NOMO-1 (cell line): Measurements from ENCODE around the gene MLPH.
"Not testable (repeated sequence)": the region's sequence is repeated elsewhere in the genome, so short reads cannot be mapped to it uniquely, and the experiment has no call there.

Experiments used
- DNase-seq, 2 experiments: peaks; one replicate each; lab custom pipeline; 2025; ENCODE audit not compliant: unreplicated experiment in 2 of 2; lab: John Stamatoyannopoulos, UW

Gene MLPH

DNA sequence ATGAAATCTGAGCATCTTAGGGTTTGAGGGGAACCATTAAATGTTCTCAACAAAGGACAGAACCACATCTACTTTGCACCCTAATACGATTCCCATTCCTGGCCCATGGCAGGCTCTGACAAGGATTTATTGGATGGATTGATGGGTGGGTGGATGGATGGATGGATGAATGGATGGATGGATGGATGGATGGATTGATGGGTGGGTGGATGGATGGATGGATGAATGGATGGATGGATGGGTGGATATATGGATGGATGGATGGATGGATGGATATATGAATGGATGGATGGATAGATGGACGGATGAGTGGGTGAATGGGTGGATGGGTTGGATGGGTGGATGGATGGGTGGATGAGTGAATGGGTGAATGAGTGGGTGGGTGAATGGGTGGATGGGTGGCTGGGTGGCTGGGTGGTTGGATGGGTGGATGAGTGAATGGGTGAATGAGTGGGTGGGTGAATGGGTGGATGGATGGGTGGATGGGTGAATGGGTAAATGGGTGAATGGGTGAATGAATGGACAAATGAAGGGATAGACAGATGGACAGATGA, 29.6 kb upstream of the MLPH start:
- no peak for DNase-seq

DNA sequence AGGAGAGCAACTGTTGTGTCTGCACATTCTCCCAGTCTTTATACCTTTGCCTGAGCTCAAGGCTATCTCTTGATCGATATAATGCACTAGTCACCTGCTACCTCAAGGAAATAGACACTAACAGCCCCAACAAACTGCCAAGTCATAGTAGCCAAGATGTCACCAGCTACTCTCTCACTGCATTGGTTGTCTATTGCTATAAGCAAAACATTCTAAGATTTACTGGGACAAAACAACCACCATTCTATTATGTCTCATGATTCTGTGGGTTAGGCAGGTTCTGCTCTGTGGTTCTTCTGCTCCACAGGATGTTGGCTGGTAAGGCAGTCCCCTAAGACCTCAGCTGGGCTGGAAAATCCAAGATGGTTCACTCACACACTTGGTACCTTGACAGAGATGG, 28.5 kb upstream of the MLPH start:
- no peak for DNase-seq

DNA sequence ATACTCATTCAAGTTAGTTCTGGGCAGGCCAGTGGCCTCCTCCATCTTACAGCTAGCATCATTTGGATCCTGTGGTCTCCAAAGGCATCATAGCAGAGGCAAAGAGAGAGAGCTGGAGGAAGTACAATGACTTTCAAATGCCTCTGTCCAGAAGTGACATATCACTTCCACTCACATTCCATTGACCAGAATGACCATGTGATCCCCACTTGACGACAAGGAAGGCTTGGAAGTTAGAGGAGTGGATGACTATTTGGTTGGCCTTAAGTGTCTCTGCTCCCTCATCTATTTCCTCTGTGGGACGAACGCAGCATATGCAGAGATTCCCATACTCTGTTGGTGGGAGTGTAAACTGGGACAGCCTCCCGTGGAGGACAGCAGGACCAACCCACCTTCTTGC, 27.8 kb upstream of the MLPH start:
- DNase-seq, result no peak

DNA sequence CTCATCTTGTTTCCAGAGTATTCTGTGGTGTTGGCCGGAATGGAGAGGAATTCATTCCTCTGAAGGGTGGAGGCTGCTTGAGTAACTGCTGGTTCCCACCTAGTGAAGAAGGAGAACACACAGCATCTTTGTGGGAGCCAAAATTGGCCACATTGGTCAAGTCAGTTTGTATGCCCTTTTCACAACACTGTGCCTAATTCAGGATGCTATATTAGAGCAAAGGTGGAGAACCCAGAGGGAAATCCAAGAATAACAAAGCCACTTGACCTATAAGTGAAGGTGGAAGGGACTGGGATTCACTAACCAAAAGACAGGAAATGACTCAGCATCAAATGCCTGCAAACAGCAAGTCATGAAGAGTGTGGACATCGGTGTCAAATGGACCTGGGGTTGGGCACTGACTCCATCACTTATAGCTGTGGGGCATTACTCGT, 27.3 kb upstream of the MLPH start:
- DNase-seq, result no peak

DNA sequence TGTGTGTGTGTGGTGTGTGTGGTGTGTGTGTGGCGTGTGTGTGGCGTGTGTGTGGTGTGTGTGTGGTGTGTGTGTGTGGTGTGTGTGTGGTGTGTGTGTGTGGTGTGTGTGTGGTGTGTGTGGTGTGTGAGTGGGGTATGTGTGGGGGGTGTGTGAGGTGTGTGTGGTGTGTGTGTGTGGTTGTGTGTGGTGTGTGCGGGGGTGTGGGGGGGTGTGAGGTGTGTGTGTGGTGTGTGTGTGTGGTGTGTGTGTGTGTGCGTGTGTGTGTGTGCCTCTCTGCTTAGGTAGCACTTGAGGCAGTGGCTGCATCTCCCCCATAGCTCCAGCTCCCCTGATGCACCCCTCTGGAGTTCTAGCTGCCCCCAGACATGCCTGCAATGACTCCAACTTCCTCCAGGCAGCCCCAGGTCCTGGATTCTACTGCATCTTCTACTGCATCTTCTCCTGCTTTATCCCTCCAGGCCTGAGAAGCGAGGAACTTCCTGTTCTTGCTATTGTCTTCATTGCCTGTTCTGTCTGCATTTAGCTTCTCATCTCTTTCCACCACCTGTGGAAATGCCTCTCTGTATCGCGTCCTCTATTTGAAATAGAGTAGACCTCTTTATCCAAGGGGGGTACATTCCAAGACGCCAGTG, 22.2 kb upstream of the MLPH start:
- no peak for DNase-seq

DNA sequence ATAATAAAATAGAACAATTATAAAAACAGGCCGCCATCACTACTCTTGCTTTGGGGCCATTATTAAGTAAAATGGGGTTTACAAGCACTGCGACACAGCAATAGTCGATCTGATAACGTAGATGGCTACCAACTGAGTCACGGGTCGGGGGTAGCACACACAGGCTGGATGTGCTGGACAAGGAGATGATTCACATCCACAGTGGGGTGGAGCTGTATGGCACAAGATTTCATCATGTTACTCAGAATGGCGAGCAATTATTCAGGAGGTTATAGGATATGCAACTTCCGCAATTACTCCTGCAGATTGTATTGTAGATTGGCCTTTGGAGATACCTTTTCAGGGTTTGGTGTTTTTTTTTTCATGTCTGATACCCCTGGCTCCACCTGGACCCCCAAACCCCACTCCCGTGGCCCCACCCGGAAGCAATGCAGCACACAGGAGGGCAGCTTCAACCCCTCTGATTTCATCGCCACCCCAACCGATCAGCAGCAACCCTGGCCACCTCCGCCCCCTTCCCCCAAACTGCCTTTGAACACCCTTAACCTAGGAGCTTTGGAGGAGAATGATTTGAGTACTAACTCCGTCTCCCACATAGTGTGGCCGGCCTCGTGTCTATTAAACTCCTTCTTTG, 21.4 kb upstream of the MLPH start:
- DNase-seq, result peak; percentile 46 to 57

DNA sequence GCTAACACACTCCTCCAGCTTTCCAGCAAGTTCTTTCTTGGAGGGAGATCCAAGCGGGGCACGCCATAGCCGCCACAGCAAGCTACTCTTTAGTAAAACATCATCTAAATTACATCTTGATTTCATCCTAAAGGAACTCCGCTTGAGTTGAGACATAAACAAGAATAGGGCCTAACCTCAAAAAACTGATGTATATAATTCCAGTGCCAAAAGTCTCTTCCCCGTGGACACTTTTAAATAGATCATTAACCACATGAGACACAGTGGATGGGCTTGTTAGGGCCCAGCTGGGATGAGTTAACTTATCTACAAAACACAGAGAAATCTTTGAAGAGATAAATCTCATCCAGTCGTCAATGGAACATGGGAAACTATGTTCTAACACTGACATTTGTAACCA, 20.8 kb upstream of the MLPH start:
- no peak for DNase-seq

DNA sequence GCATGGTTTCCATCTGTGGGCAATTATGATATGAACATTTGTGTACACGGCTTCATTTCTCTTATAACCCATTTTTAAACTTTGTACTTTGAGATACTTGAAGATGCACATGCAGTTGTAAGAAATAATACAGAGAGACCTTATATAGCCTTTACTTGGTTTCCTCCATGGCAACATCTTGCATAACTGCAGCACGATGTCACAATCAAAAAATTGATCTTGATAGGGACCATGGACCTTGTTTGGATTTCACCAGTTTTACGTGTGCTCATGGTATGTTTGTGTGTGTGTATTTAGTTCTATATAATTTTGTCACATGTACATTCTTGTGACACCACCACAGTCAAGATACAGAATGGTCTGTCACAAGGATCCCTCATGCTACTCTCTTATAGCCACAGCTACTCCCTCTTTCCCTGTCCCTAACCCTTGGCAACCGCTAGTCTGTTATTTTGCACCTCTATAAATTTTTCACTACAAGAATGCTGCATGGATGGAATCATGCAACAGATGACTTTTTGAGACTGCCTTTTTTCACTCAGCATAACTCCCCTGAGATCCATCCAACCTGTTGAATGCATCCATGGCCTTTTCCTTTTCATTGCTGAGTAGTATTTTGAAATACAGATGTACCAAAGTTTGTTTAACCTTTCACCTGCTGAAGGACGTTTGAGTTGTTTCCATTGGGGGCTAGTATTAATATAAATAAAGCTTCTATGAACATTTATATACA, 19.4 kb upstream of the MLPH start:
- no peak for DNase-seq

DNA sequence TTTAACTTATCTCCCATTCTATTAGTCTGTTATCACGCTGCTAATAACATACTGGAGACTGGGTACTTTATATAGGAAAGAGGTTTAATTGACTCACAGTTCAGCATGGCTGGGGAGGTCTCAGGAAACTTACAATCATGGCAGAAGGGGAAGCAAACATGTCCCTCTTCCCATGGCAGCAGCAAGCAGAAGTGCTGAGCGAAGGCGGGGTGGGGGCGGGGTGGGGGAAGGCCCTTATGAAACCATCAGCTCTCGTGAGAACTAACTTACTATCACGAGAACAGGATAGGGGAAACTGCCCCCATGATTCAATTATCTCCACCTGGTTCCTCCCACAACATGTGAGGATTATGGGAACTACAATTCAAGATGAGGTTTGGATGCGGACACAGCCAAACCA, 17.6 kb upstream of the MLPH start:
- DNase-seq, result not testable (repeated sequence)

DNA sequence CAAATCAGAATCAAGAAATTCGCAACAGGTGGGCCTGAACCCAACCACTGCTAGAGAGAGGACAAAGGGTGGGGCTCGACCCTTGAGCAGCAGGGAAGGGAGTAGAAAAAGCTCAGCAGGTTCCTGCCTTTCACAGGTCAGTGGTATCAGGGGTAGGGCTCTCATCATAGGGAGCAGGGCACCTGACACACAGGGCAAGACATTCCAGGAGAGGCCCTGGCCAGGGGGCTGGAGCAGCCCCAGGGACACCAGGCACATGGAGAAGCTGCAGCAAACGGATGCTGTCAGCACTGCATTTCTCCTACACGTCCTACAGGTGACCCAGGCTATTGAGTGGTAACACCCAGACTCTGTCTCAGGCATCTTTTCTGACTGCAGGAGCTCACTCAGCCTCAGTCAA, 17.2 kb upstream of the MLPH start:
- no peak for DNase-seq

DNA sequence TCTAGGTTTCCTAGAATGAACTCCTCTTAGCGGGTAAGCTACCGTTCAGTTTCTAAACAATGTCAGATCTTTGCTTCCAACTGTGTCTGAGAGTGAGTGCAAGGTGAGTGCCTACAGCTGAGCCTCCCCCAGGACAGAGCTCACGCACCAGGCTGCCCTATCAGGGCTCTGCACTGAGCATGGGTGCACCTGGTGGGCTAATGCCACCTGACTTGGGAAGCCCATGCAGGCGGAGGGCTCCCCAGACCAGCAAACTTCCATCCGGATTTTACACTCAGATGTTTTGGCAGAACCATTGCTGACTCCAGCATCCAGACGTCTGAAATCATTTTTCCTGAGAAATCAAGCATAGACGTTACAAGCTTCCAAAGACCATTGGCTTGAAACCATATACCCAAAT, 16.1 kb upstream of the MLPH start:
- no peak for DNase-seq

DNA sequence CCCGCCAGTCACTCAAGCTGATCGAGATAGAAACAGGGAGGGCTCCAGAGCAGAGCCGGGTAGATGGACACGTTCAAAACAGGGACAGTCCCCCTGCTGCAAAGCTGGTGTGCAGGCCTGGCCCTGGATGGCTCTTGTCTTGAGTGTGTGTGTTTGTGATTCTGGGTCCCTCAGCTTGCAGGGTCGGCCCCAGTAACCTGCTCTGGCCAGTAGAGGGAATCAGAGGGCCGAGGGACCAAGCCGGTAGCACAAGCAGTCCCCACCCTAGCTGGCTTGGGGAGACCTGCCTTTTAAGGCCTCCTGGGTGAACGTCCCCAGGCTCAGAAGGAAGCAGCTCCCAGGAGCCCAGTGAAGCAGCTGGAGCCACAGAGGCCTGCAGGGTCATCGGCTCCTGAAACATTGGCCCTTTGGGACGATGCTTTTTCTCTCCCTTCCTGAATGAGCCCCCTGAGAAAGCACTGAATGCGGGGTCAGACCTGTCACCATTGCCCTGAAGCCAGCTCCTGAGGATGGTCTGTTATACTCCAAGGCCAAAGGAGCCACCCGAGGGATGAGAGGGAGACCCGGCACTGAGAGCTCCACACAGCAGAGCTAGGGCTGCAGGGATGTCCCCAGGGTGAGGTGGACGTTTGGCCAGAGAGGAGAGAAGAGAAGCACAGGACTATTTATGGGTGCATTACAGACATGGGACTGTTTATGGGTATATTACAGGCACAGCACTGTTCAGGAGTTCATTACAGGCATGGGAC, 15.4 kb upstream of the MLPH start:
- peak in 1 of 2 experiments; percentile 29 for DNase-seq

DNA sequence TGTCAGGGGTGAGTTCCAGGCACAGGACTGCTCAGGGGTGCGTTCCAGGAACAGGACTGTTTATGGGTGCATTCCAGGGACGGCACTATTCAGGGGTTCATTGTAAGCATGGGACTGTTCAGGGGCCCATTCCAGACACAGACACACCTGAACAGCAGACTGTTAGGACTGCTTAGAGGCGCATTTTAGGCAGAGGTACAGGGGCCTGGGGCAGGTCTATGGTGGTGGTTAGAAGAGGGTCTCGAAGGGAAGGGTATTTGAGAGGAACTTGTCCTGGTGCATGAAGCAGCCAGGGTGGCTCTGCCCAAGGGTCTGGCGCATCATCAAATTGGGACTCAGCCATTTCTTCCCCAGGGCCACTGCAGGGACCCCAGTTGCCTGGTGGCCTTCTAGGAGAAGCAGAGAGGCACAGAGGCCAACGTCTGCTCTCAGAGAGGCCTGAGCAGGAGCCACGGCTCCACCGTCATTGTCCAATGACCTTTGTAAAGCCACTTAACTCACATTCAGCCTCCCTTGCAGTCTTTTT, 14.8 kb upstream of the MLPH start:
- no peak for DNase-seq

DNA sequence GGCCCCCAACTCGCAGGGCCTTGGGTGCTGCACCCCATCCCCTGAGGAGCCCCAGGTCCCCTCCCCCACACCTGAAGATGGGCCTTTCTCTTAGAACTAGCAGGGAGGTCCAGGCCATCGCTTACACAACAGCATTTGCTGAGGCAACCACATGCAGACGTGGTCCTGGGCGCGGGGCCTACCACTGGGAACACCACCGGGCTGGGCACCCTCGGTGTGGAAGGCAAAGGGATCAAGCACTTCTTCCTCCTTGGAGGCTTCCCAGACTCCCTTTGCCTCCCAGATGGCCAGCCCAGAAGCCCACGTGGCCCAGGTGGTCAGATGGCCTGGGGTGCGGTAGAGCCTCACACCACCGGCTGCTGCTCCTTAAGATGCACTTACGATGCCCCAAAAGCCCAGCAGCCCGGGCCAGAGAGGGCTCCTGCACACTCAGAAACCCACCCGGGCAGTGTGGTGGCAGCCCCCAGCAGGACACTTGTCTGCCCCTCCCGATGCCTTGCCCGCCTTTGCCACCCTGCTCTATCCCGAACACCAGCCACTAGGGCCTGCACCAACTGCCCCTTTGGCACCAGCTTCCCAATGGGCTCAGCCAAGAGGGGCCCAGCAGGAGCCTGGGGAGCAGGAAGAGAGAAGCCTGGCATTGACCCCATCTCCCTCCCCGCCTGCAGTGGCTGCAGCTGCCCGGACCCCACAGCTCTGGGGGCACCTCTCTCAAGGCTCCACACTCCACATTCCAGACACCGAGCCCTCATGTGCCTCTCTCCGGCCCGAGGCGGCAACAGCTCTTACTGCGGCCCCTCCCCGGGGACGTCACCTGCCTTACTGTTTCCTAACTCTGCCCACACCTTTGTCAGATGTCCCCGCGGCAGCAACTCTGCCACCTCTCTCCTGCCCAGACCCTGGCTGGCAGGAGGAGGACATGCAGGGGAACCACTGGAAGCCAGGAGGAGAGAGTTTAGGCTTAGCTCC, 13.9 kb upstream of the MLPH start:
- DNase-seq, result no peak

DNA sequence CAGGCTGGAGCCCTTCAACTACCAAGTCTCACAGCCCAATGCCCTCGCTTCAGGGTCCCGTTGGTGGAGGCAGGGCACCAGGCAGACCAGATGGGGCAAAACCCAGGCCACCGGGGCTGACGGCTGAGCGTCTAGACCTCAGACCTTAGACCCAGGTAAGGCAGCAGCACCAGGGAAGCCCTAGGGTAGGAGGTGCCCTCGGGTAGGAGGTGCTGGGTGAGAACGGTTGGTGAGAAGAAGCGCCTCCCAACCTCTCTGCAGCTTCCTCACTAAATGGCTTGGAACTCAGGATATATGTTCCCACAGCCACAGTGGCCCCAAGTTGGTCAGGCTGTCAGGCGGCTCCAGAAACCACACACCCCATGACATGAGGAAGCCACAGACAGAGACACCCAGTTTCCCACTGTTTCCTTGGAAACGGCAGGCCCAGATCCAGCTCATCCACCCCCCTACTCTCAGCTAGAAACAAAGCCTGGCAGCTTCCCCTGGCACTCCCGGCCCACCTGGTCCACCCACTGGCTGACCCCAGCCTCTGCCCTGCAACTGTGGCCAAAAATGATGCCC, 13.1 kb upstream of the MLPH start:
- peak in 1 of 2 experiments; percentile 5 for DNase-seq

DNA sequence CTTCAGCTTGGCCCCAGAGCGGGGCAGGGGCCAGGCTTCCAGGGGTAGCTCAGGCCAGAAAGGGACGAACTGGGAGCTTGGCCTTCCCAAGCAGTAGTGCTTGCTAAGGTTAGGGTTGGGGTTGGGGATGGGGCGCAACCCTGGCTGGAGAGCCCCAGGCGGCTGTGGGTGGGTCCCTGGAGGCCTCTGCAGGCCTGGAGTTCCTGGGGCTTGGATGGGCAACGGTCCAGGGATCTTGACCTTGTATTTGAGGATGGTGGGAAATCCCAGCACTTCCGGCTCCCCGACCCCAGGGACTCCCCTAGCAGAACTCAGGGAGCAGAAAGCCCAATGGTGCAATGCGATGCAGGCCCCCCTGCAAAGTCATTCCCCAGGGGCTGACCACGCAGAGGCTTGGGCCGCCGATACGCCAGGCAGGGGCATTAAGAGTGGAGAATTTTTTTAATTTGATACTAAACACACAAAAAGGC, 12.6 kb upstream of the MLPH start:
- no peak for DNase-seq

DNA sequence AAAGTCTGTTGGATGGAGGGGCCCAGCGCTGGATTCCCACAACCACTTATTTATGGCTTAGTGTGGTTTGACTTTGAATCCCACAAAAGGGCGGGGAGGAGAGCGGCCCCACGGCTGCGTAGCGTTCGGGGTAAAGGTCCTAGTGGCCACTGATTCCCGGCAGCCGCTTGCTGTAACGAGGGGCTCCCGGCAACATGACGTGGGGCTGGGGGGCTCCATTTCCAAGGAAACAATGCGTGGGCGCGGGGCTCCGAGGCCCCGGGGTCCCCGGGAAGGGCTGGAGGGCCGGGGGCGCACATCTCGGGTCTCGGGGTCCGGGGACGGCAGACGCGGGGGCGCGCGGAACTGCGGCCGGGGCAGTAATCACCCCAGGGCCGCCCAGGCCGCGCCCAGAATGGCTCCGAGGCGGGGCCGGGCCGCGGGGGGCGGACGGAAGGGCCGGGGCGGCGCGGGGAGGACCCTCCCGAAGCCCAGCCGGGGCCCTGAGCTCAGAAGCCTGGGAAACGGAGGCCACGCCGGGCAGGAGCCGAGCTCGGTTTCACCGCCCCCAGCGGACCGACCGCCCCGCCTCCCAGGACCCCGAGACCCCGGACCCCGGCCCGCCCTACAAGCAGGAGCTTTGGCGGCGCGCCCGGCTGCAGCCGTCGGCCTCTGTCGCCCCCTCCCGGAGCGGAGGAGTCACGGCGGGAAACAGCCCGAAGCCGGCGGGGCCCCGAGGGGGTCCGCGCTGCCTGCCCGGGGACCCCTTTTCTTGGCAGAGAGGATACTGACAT, 11.9 kb upstream of the MLPH start:
- peak; percentile 61 to 70 for DNase-seq

DNA sequence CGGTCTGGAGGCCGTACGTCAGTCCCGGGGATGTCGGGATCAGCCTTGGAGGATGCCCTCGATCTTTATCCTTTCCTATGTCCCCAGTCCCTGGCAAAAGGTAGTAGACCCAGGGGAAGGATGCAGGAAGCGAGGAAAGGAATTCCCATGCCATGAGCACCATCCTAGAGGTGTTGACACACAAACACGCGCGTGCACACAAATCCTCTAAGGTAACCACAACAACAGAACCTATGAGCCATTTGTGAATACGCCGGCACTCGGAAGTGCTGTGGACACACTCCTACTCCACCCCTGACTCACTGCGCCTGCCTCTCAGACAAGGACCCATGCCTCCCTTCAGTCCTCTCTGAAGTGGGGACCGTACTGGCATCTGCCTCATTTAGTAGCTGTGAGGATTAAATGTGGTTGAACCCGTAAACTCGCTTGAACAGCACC, 11.3 kb upstream of the MLPH start:
- DNase-seq, result peak in 1 of 2 experiments; percentile 18
